Naive thymus-derived CD8-positive, alpha-beta T cell (primary cell): ENCODE data around the gene AUTS2. TPM values are rescaled to one million over a fixed set of nuclear protein-coding genes. Genes with fewer than 3 reads are reported as not detected.

ENCODE experiments used
- ATAC-seq, 2 donors: fragments of 150-1000 bp; cut with Tn5 transposase in 1 of 2; sonication (Bioruptor Pico), chemical (Tn5 transposase) in 1 of 2; 1 replicate in 1 of 2; 2 replicates in 1 of 2; pipeline ENCODE4 v1.10.0; 2021; ENCODE audit warnings: mild to moderate bottlenecking in 2 of 2, moderate library complexity in 2 of 2
- POLR2A ChIA-PET: fragments of 350-600 bp; sonication (Branson Sonifier 250); formaldehyde crosslinking; loops from one replicate; lab custom pipeline; 2021; ENCODE audit warnings: antibody characterized with exemption; lab: Charles Lee
- DNase-seq, 10 donors: peaks; one replicate each; pipeline versions ENCODE4 v3.0.0 to v3.0.0-alpha.2; 2020 to 2022
- H3K27ac Mint-ChIP-seq, 10 donors: one replicate each; pipeline ENCODE4 v1.8.0; 2020 to 2022; ENCODE audit warnings: mild to moderate bottlenecking in 10 of 10, mixed read lengths in 10 of 10, moderate library complexity in 4 of 10, inconsistent platforms in 1 of 10
- H3K27me3 Mint-ChIP-seq, 5 donors: one replicate each; pipeline ENCODE4 v1.8.0; 2021 to 2022; ENCODE audit warnings: mixed read lengths in 5 of 5
- H3K36me3 Mint-ChIP-seq, 3 donors: one replicate each; pipeline ENCODE4 v1.8.0; 2020 to 2022; ENCODE audit warnings: mixed read lengths in 3 of 3, mild to moderate bottlenecking in 2 of 3, inconsistent platforms in 1 of 3
- H3K4me1 Mint-ChIP-seq, 4 donors: one replicate each; pipeline ENCODE4 v1.8.0; 2021 to 2022; ENCODE audit warnings: mixed read lengths in 4 of 4
- H3K4me3 Mint-ChIP-seq, 10 donors: one replicate each; pipeline ENCODE4 v1.8.0; 2020 to 2022; ENCODE audit warnings: mild to moderate bottlenecking in 10 of 10, mixed read lengths in 10 of 10, moderate library complexity in 6 of 10, inconsistent platforms in 1 of 10
- H3K9me3 Mint-ChIP-seq, 9 donors: one replicate each; pipeline ENCODE4 v1.8.0; 2020 to 2022; ENCODE audit warnings: mixed read lengths in 9 of 9, mild to moderate bottlenecking in 3 of 9, inconsistent platforms in 1 of 9, moderate library complexity in 1 of 9
- polyA plus RNA-seq, 3 donors: library from polyadenylated mRNA; unstranded; fragments of 300-500 nt; fragmentation: Illumina TruSeq; gene quantifications; one replicate each; pipeline ENCODE4 v1.2.3, GENCODE V29; 2021
- total RNA-seq, 8 experiments: library from RNA in 2 of 8; stranded (reverse) in 2 of 8; gene quantifications; one replicate each; pipeline ENCODE4 v1.2.3 and lab custom pipeline; 2021 to 2026

AUTS2 gene
- total and polyA plus RNA-seq, 5 experiments from 2014 or later: 0.36 to 4.6 (median 3.0) TPM

DNA sequence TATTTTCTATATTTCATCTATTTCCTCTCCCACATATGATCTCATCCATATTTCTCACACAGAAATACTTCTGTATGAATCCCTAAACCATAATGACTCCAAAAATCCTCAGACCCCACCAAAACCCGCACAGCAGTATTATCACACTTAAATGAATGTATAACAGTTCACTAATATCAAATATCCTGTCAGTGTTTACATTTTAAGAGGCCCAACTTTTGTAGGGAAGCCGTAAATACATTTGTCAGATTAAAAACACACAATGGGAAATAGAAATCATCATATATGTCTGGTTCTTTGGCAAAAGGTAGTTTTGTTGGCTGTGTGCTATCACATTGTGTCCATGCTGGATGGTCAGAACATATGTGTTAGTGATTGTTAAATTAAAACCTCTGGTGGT, 4.2 kb downstream of the AUTS2 start:
- H3K36me3 Mint-ChIP-seq: peaks cover 0 to 4% (median 0%) of the 10 kb centered on the region in 3 donors
- no peak overlapping the region for H3K27ac Mint-ChIP-seq
- peaks cover 8 to 11% (median 10%) of the 10 kb centered on the region in 4 donors for H3K4me1 Mint-ChIP-seq
- H3K27me3 Mint-ChIP-seq: peaks cover 0 to 18% (median 14%) of the 10 kb centered on the region in 5 donors
- ATAC-seq (no peak), DNase-seq (no peak)
- POLR2A ChIA-PET: no interaction called here
- peaks cover 0 to 2% (median 0%) of the 10 kb centered on the region in 9 donors for H3K9me3 Mint-ChIP-seq
- no peak overlapping the region for H3K4me3 Mint-ChIP-seq

DNA sequence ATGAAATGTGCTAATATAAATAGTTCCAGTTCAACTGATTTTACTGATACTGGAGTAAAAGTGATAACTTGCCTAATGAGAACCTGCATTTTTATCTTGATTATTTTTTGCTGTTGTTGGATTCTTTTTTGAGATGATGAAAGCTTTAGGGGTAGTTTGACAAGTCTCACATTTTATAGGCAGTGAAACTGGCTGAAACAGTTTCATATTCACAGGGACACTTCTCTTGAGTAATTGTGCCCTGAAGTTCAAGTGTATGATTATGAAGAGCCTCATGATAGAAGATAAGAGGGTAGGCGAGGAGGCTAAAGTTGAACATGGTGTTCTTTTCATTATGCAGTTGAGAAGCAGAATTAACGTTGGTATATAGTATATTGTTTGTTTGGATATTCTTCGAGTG, 5.1 kb downstream of the AUTS2 start:
- Mint-ChIP-seq H3K4me3 (no peak overlapping the region), H3K4me1 (peaks cover 8 to 11% (median 10%) of the 10 kb centered on the region in 4 donors), H3K36me3 (peaks cover 0 to 4% (median 0%) of the 10 kb centered on the region in 3 donors), H3K27ac (no peak overlapping the region), H3K27me3 (peaks cover 0 to 18% (median 16%) of the 10 kb centered on the region in 5 donors), H3K9me3 (peaks cover 0 to 2% (median 0%) of the 10 kb centered on the region in 9 donors)
- no peak for ATAC-seq
- DNase-seq: no peak
- POLR2A ChIA-PET: no interaction called here

DNA sequence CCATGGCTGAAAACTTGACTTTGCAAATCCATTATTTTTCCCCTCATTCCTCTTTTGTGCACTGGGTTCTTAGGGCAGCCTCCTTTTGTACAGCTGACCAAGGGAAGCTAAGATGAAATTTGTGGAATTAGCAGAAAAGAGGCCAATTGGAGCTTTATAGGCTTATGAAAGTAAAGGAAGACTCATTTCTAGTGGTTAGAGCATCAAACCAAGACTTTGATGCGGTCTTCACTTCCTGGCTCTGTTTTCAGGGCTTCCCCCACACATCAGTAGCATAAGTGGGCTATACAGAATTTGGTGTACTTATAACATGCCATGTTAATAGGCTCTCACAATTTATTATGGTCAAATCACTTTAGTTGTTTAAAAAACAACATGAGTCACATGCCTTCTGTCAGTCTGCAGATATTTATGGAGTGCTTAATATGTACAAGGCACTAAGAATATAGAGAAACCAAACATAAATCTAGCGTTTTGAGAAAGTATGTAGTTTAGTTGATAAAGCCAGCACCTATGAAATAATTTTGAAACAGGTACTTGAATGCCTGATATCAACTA, 5.7 kb downstream of the AUTS2 start:
- ATAC-seq (peak; percentile 95 to 97), DNase-seq (peak in 6 of 10 donors; percentile 37 to 79 (median 60))
- POLR2A ChIA-PET: no interaction called here
- H3K9me3 Mint-ChIP-seq: peaks cover 0 to 2% (median 0%) of the 10 kb centered on the region in 9 donors
- H3K4me1 Mint-ChIP-seq: peaks cover 8 to 11% (median 9%) of the 10 kb centered on the region in 4 donors
- H3K4me3 Mint-ChIP-seq: no peak overlapping the region
- no peak overlapping the region for H3K27ac Mint-ChIP-seq
- H3K36me3 Mint-ChIP-seq: peaks cover 0 to 2% (median 0%) of the 10 kb centered on the region in 3 donors
- peaks cover 0 to 18% (median 15%) of the 10 kb centered on the region in 5 donors for H3K27me3 Mint-ChIP-seq

DNA sequence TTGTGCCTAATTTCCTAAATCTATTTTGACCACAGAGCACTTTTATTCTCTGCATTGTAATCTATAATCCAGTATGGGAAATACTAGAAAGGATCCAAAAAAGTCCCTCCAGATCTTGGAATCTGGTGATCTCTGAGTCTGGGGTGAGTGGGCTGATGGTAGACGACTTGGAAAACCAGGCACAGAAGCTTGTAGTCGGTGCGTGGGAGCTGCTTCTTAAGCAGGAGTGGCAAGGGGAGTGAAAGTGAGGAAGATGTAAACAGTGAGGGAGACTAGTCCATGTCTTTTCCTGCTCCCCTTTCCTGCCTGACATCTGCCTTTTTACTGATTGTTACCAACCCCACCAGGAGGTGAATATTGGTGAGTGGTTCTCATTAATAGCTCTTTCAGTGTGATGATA, 6.8 kb downstream of the AUTS2 start:
- H3K27ac Mint-ChIP-seq: no peak overlapping the region

DNA sequence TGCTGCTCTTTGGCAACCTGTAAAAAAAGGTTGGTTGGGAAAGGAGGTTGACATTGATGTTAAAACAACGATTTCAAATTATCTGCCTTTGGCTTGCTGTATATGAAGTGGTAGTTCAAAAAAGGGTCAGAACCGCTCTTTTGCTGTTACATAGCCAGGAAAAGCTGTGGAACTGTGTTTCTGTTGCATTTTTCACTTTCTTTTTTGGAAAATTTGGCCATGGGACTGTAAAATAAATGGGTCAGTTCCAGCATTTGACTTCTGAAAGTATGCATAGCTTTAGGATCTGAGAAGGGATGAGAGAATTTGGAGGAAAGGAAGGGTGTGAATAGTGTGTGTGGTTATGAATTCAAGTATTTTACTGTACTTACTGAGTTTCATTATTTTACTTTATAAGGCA, 7.3 kb downstream of the AUTS2 start:
- no peak overlapping the region for H3K4me3 Mint-ChIP-seq
- H3K27me3 Mint-ChIP-seq: peaks cover 6 to 17% (median 10%) of the 10 kb centered on the region in 5 donors
- POLR2A ChIA-PET: no interaction called here
- no peaks in the 10 kb centered on the region for H3K36me3 Mint-ChIP-seq
- no peaks in the 10 kb centered on the region for H3K9me3 Mint-ChIP-seq
- peaks cover 0 to 2% (median 0%) of the 10 kb centered on the region in 4 donors for H3K4me1 Mint-ChIP-seq
- DNase-seq: no peak
- ATAC-seq: no peak
- H3K27ac Mint-ChIP-seq: no peak overlapping the region

More for the DNA sequence above, 6.8 kb downstream of the AUTS2 start:
- peaks cover 0 to 2% (median 0%) of the 10 kb centered on the region in 3 donors for H3K36me3 Mint-ChIP-seq
- H3K9me3 Mint-ChIP-seq: peaks cover 0 to 2% (median 0%) of the 10 kb centered on the region in 9 donors
- POLR2A ChIA-PET: no interaction called here
- peaks cover 2 to 6% (median 3%) of the 10 kb centered on the region in 4 donors for H3K4me1 Mint-ChIP-seq
- no peak for ATAC-seq
- H3K27me3 Mint-ChIP-seq: peaks cover 6 to 16% (median 12%) of the 10 kb centered on the region in 5 donors
- H3K4me3 Mint-ChIP-seq: no peak overlapping the region
- no peak for DNase-seq

DNA sequence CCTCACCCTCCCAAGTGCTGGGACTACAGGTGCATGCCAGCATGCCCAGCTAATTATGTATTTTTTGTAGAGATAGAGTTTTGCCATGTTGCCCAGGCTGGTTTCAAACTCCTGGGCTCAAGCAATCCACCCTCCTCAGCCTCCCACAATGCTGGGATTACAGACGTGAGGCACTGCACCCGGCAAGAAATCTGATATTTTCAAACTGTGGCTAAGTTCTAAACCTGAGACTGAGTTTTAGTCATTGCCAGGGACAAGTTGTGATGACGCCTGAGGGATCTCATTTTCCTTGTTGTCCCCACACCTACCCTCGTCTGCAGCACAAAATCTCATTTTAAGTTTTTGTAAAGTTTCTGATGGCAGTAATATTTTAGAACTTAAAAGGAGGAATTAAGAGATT, 9.8 kb downstream of the AUTS2 start:
- no peaks in the 10 kb centered on the region for H3K36me3 Mint-ChIP-seq
- ATAC-seq (no peak), DNase-seq (no peak)
- H3K27me3 Mint-ChIP-seq: peaks cover 9 to 25% (median 11%) of the 10 kb centered on the region in 5 donors
- H3K9me3 Mint-ChIP-seq: no peaks in the 10 kb centered on the region
- POLR2A ChIA-PET: no interaction called here
- H3K27ac Mint-ChIP-seq: no peak overlapping the region
- H3K4me3 Mint-ChIP-seq: no peak overlapping the region
- no peaks in the 10 kb centered on the region for H3K4me1 Mint-ChIP-seq

DNA sequence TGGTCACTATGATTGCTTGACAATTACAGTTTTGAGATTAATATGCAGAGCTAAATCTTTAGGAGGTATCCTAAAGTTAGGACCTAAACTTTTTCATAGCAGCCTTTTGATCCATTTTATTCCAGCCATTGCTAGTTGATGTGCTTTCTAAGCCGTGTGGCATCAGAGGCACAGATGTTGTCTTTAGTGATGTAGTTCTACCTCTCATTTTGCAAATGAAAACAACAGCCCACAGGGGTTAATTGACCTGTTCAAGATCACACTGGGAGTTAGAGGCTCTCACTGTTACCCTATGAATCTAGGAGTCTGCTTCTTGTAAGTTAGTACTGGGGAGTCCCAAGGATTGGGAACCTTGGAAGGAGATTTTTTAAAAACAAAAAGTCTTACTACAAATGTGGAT, 10.6 kb downstream of the AUTS2 start:
- no peak overlapping the region for H3K4me3 Mint-ChIP-seq
- peaks cover 9 to 32% (median 11%) of the 10 kb centered on the region in 5 donors for H3K27me3 Mint-ChIP-seq

DNA sequence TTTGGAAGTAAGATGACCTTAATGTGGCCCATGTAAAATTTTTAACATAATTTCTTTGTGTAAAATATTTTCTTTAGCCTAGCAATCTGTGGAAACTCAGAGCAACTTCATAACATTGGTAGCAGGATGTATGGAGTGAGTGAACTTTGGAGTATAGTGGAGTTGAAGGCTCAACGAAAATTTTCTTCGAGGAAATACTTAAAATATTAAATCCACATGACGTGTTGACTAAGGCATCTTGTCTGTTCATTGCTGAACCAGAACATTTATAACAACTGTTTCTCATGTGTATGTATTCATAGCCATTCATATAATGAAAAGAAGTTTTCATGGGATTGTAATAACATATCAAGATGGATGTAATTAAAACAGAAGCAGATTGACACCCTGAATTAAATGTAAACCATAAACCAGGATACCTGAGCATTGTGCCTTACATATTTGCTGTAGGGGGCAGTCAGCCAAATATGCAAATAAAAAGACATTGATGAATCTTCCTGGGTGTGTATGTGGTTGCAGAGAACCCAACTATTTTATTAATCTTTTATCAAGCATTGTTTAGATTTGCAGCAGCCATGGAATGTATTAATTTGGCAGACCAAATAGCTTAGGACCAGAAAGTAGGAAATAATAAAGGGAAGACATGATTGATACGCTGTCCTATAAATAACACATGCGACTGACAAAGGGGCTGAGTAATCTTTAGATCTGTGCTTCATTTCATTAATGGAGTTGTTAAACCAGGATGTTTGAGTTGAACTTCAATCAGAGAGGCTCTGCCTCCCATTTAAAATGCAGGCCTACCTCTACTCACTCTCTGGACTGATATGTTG, 11.5 kb downstream of the AUTS2 start:
- Mint-ChIP-seq H3K4me3 (no peak overlapping the region), H3K36me3 (no peaks in the 10 kb centered on the region), H3K27me3 (peaks cover 9 to 40% (median 11%) of the 10 kb centered on the region in 5 donors), H3K27ac (no peak overlapping the region), H3K9me3 (no peaks in the 10 kb centered on the region), H3K4me1 (no peaks in the 10 kb centered on the region)
- no peak for DNase-seq
- no peak for ATAC-seq
- POLR2A ChIA-PET: no interaction called here

More for the DNA sequence above, 10.6 kb downstream of the AUTS2 start:
- Mint-ChIP-seq H3K27ac (peak overlapping the region in 1 of 10 donors; percentile 15), H3K36me3 (no peaks in the 10 kb centered on the region), H3K4me1 (no peaks in the 10 kb centered on the region), H3K9me3 (no peaks in the 10 kb centered on the region)
- ATAC-seq (no peak), DNase-seq (no peak)
- POLR2A ChIA-PET: no interaction called here

DNA sequence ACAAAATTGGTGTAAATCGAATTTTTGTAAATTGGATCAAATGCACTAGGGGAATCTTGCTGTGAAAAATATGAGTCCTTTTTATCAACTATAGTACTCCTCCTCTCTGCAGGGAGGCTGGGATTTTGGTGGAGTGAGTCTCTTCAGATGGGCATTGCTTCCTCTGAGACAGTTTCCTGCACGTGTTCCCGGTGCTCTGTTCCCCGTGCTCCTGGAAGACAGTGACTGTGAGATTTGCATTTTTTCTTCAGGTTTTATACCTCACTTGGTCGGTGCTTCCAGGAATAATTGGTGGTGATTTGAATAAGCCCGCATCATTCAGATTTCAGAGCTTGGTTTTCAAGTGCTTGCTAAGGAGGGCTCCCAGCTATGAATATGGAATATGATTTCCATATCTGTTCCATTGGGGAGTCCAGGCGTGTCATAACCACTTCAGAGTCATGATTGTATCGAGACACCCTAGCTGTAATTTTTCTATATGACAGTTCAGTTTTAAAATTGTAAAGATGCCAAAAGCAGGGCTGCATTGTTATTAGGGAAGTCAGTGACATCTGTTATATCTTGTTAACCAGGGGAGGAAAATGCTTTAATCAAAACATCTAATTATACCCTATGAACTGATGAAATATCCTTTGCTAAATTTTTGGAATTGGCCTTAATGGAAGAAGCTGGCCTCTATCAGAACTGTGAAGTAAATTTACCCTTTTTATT, 12.3 kb downstream of the AUTS2 start:
- Mint-ChIP-seq H3K27me3 (peaks cover 9 to 40% (median 11%) of the 10 kb centered on the region in 5 donors), H3K27ac (no peak overlapping the region), H3K4me1 (no peaks in the 10 kb centered on the region), H3K9me3 (no peaks in the 10 kb centered on the region), H3K4me3 (no peak overlapping the region), H3K36me3 (no peaks in the 10 kb centered on the region)
- POLR2A ChIA-PET: no interaction called here
- ATAC-seq (no peak), DNase-seq (no peak)

DNA sequence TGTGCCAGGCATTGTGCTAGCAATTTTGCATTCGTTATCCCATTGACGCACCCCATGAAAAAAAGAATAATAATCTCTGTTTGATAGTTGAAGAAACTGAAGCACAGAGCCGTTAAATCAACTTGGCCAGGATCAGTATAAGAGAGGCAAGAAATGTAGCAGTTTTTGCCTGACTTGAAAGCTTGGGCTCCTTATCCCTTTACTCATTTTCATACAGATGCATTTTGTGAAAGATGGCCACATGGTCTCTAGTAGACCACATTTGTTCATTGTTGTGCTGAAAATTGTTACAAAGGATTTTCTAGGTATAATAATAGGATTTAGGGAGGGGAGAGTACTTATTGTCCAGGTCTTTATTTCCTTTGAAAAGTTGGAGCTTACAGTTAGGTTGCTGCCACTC, 14.7 kb downstream of the AUTS2 start:
- ATAC-seq: no peak
- no peaks in the 10 kb centered on the region for H3K9me3 Mint-ChIP-seq
- H3K4me1 Mint-ChIP-seq: no peaks in the 10 kb centered on the region
- peaks cover 2 to 62% (median 9%) of the 10 kb centered on the region in 5 donors for H3K27me3 Mint-ChIP-seq
- H3K27ac Mint-ChIP-seq: no peak overlapping the region
- no peaks in the 10 kb centered on the region for H3K36me3 Mint-ChIP-seq
- H3K4me3 Mint-ChIP-seq: no peak overlapping the region
- no peak for DNase-seq
- POLR2A ChIA-PET: no interaction called here

DNA sequence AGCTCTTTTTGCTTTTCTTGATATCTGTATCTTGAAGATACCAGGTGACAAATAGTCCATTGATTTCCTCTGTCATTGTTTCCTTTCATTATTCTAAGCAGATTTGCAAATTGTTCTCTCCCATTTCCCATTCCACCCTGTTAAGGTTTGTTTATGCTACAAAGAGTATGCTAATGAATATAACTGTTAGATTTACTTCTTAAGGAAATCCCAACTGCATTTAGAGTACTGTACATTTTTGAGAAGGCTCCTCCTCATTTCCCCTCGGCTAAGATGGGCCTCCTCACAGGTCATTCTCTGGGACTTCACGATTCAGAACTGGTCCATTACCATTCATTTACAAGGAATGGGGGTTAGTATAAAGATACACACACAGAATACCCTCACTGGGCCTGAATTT, 15.6 kb downstream of the AUTS2 start:
- Mint-ChIP-seq H3K4me1 (no peaks in the 10 kb centered on the region), H3K4me3 (no peak overlapping the region), H3K27ac (no peak overlapping the region), H3K36me3 (no peaks in the 10 kb centered on the region), H3K9me3 (no peaks in the 10 kb centered on the region), H3K27me3 (peaks cover 2 to 64% (median 9%) of the 10 kb centered on the region in 5 donors)
- DNase-seq (no peak), ATAC-seq (no peak)
- POLR2A ChIA-PET: no interaction called here

DNA sequence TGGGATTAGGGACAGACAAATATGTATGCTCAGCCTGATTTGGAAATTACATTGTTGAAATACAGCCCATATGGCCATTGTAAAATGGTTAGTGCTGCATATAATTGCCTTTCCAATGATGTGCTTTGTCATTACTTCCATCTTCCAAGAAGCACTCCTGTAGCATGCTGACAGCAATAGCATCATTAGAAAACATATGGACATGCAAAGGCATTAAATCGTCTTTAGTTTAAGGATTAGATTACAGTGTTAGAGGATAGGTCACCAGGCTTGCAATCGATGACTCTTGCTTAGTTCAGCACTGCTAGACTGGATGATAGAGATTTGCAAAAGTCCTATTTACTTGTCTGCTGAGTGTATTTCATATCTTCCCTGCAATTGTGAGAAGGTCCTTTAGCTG, 17.4 kb downstream of the AUTS2 start:
- no peak for DNase-seq
- Mint-ChIP-seq H3K36me3 (no peaks in the 10 kb centered on the region), H3K4me1 (no peaks in the 10 kb centered on the region), H3K4me3 (no peak overlapping the region), H3K9me3 (no peaks in the 10 kb centered on the region), H3K27ac (no peak overlapping the region), H3K27me3 (peaks cover under 1 to 70% (median 7%) of the 10 kb centered on the region in 5 donors)
- ATAC-seq: no peak
- POLR2A ChIA-PET: no interaction called here

DNA sequence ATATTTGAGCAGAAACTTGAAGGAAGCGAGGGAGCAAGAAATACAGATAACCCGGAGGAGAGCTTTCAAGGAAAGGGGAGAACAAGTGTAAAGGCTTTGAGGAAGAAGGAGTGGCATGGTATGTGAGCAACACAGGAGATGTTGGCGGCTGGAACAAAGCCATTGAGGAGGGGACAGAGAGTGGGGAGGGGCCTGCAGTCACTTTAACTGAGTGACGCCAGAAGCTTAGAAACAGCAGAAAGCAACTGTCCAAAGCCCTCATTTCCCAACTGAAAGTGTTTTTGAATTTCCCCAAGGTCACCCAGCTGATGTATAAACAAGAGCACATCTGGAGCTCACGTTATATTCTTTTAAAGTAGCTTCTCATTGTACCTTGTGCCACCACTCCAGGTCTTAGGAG, 19.1 kb downstream of the AUTS2 start:
- POLR2A ChIA-PET: no interaction called here
- DNase-seq (no peak), ATAC-seq (no peak)
- H3K36me3 Mint-ChIP-seq: no peaks in the 10 kb centered on the region
- H3K4me1 Mint-ChIP-seq: no peaks in the 10 kb centered on the region
- H3K9me3 Mint-ChIP-seq: no peaks in the 10 kb centered on the region
- no peak overlapping the region for H3K27ac Mint-ChIP-seq
- peaks cover 0 to 64% (median 6%) of the 10 kb centered on the region in 5 donors for H3K27me3 Mint-ChIP-seq
- H3K4me3 Mint-ChIP-seq: no peak overlapping the region
